PFSK-1 (cell line): Measurements from ENCODE around the gene WDR1.

Source experiments
- FOXP2 ChIP-seq: optimal IDR thresholded peaks from 2 replicates; pipeline ENCODE3; 2011; ENCODE audit warnings: borderline replicate concordance, control low read depth, inconsistent platforms; ENCODE audit not compliant: insufficient read depth; ENCODE audit errors: extremely low read length, extremely low read depth
- POLR2AphosphoS5 ChIP-seq: IDR thresholded peaks from 2 replicates; pipeline ENCODE4 v1.6.1; 2012; ENCODE audit warnings: low read depth, mild to moderate bottlenecking, control low read depth, low read length, moderate library complexity
- REST ChIP-seq, 2 experiments: IDR thresholded peaks; 2 replicates each; pipeline versions ENCODE4 v1.6.1 to v1.8.0; 2011 to 2012; ENCODE audit warnings: low read depth in 2 of 2, low read length in 2 of 2, control low read depth in 1 of 2, inconsistent platforms in 1 of 2, mild to moderate bottlenecking in 1 of 2, moderate library complexity in 1 of 2; ENCODE audit not compliant: insufficient read depth in 1 of 2
- SIN3A ChIP-seq: IDR thresholded peaks from 2 replicates; pipeline ENCODE4 v1.6.1; 2012; ENCODE audit warnings: mild to moderate bottlenecking, low read length, moderate library complexity, borderline replicate concordance; ENCODE audit not compliant: insufficient read depth
- TAF1 ChIP-seq: IDR thresholded peaks from 2 replicates; pipeline ENCODE4 v1.6.1; 2012; ENCODE audit warnings: low read length, control low read depth, borderline replicate concordance; ENCODE audit not compliant: insufficient read depth

DNA sequence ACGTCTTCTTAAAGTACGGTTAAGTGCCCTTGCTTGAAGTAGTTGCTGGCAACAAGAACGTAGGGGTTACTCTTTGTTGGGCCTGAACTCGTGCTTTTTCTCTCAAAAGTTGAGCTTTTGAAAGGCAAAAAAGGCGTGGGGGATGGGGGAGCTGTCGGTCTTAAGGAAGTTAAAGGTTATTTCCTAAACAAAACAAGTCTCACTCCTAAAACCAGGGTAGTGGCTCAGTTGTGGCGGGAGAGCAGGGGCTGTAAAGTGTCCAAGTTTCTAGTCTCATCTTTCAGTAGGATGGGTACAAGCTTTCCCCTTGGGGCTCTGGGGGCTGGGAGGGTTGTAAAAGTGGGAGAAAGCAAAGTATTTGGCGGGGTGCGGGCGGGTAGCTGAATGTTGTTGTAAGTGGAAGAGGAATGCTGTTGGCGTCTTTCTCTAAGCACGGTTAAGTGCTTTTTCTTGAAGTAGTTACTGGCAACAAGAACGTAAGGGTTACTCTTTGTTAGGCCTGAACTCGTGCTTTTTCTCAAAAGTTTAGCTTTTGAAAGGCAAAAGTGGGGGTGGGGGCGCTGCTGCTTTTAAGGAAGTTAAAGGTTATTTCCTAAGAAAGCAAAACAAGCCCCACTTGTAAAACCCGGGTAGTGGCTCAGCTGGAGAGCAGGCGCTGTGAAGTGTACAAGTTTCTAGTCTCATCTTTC lies 904 bp upstream of the WDR1 start:
- no peak; the same call in 1 of the 2 replicates for TF ChIP-seq POLR2AphosphoS5
- no peak for TF ChIP-seq TAF1
- TF ChIP-seq REST (IDR thresholded peaks at IDR 0.05; ENCODE audit: insufficient read depth in 1 of 2, low read depth in 2 of 2, low read length in 2 of 2), result no peak
- TF ChIP-seq SIN3A, result no peak
- TF ChIP-seq FOXP2, result no peak
